ENCODE measurements around the gene TOMM70. TPM values are rescaled to one million over a fixed set of nuclear protein-coding genes. Genes with fewer than 3 reads are reported as not detected.
"Not testable (repeated sequence)": the region's sequence is repeated elsewhere in the genome, so short reads cannot be mapped to it uniquely, and the experiment has no call there.

TOMM70 gene
- polyA plus RNA-seq, 3 donors: 4.9 to 6.3 (median 6.3) TPM

- peaks cover 55 to 81% of the 10 kb centered on the region in 2 donors for H3K36me3 ChIP-seq (replicated peaks in 1 of 2; ENCODE audit: control insufficient read depth in 1 of 2, insufficient read depth in 2 of 2, low read length in 2 of 2)
- no peaks in the 10 kb centered on the region for H3K4me1 ChIP-seq (ENCODE audit: control insufficient read depth in 1 of 2, insufficient read depth in 2 of 2, low read length in 2 of 2)
- no peak overlapping the region for H2AFZ ChIP-seq (ENCODE audit: insufficient read depth, low read depth, low read length, poor library complexity, severe bottlenecking)
- H3K4me2 ChIP-seq (replicated peaks; ENCODE audit: extremely low read depth, low read length, poor library complexity, severe bottlenecking): no peak overlapping the region
- no peaks in the 10 kb centered on the region for H3K9me3 ChIP-seq (replicated peaks in 1 of 2; ENCODE audit: control insufficient read depth in 1 of 2, insufficient read depth in 1 of 2, low read length in 2 of 2)
- no peaks in the 10 kb centered on the region for H3K79me2 ChIP-seq (ENCODE audit: insufficient read depth, low read length)
- intact Hi-C loops (cut with micrococcal nuclease): no loop called here
- Mint-ChIP-seq H3K36me3 (peaks cover 65 to 73% of the 10 kb centered on the region in 2 donors), H3K9me3 (peaks cover 0 to 4% (median 0%) of the 10 kb centered on the region in 7 donors), H3K4me1 (no peaks in the 10 kb centered on the region), H3K4me3 (no peak overlapping the region), H3K27ac (peak overlapping the region in 1 of 7 donors; percentile 63), H3K27me3 (ENCODE audit: low read depth in 3 of 3) (peaks cover 0 to under 1% (median 0%) of the 10 kb centered on the region in 3 donors)
- TF ChIP-seq CTCF (IDR thresholded peaks at IDR 0.05): no peak
- no peak overlapping the region for H3K27ac ChIP-seq (ENCODE audit: low read depth in 1 of 2, low read length in 2 of 2)
- no peaks in the 10 kb centered on the region for H4K20me1 ChIP-seq (ENCODE audit: insufficient read depth, low read length)
- WGBS (ENCODE audit: insufficient coverage): 93% methylated on average over 3 of the region's 10 CpGs
- no peaks in the 10 kb centered on the region for H3K27me3 ChIP-seq (ENCODE audit: control insufficient read depth in 2 of 2, insufficient read depth in 2 of 2, low read length in 2 of 2)
- H3K4me3 ChIP-seq (replicated peaks in 1 of 3; ENCODE audit: low read depth in 2 of 3, low read length in 3 of 3): no peak overlapping the region
- no peak overlapping the region for H3K9ac ChIP-seq (ENCODE audit: insufficient read depth, low read length, poor library complexity, severe bottlenecking)
- DNase-seq: no peak
Observed at GRCh38 chr3:100352296-100353231, 48.3 kb downstream of the TOMM70 start.

GRCh38 chr3:100351770-100352169 lies 49.1 kb downstream of the TOMM70 start:
- H3K4me1 ChIP-seq (ENCODE audit: control insufficient read depth in 1 of 2, insufficient read depth in 2 of 2, low read length in 2 of 2); H3K4me2 ChIP-seq (replicated peaks; ENCODE audit: extremely low read depth, low read length, poor library complexity, severe bottlenecking); H3K27ac Mint-ChIP-seq; H3K4me3 ChIP-seq (replicated peaks in 1 of 3; ENCODE audit: low read depth in 2 of 3, low read length in 3 of 3); H3K27me3 ChIP-seq (ENCODE audit: control insufficient read depth in 2 of 2, insufficient read depth in 2 of 2, low read length in 2 of 2); H4K20me1 ChIP-seq (ENCODE audit: insufficient read depth, low read length); H3K9me3 ChIP-seq (replicated peaks in 1 of 2; ENCODE audit: control insufficient read depth in 1 of 2, insufficient read depth in 1 of 2, low read length in 2 of 2); DNase-seq; H3K9ac ChIP-seq (ENCODE audit: insufficient read depth, low read length, poor library complexity, severe bottlenecking); H2AFZ ChIP-seq (ENCODE audit: insufficient read depth, low read depth, low read length, poor library complexity, severe bottlenecking); H3K4me3 Mint-ChIP-seq; H3K27me3 Mint-ChIP-seq (ENCODE audit: low read depth in 3 of 3); intact Hi-C loops (cut with micrococcal nuclease); H3K9me3 Mint-ChIP-seq; H3K79me2 ChIP-seq (ENCODE audit: insufficient read depth, low read length); H3K4me1 Mint-ChIP-seq; H3K27ac ChIP-seq (ENCODE audit: low read depth in 1 of 2, low read length in 2 of 2): not testable (repeated sequence)
- WGBS (ENCODE audit: insufficient coverage): no CpG with 5 or more reads among the region's 2 CpGs
- H3K36me3 Mint-ChIP-seq: peaks cover 66 to 78% of the 10 kb centered on the region in 2 donors
- H3K36me3 ChIP-seq (replicated peaks in 1 of 2; ENCODE audit: control insufficient read depth in 1 of 2, insufficient read depth in 2 of 2, low read length in 2 of 2): peaks cover 55 to 80% of the 10 kb centered on the region in 2 donors
